WI38 (cell line): Measurements from ENCODE around the gene FOXN1.

Source experiments
- H3K4me3 ChIP-seq: 2 replicates; pipeline ENCODE4 v1.5.1; 2011; ENCODE audit warnings: low read depth, mild to moderate bottlenecking, control low read depth, low read length
- CTCF ChIP-seq: IDR thresholded peaks from 2 replicates; pipeline ENCODE4 v1.5.1; 2012; ENCODE audit warnings: low read depth, mild to moderate bottlenecking, control low read depth, low read length

Gene FOXN1

GRCh38 chr17:28498652-28499363 is 7.3 kb upstream of the FOXN1 start:
- no peak overlapping the region for H3K4me3 ChIP-seq
- no peak for TF ChIP-seq CTCF

GRCh38 chr17:28499364-28499664 is 6.8 kb upstream of the FOXN1 start:
- H3K4me3 ChIP-seq: no peak overlapping the region
- TF ChIP-seq CTCF: no peak

- no peak overlapping the region for H3K4me3 ChIP-seq
- TF ChIP-seq CTCF: no peak
Measured at GRCh38 chr17:28499684-28500357, 6.3 kb upstream of the FOXN1 start.

GRCh38 chr17:28500712-28501379 is 5.3 kb upstream of the FOXN1 start:
- H3K4me3 ChIP-seq: no peak overlapping the region
- no peak for TF ChIP-seq CTCF

GRCh38 chr17:28501421-28502284 is 4.5 kb upstream of the FOXN1 start:
- H3K4me3 ChIP-seq: no peak overlapping the region
- TF ChIP-seq CTCF: no peak

GRCh38 chr17:28503420-28503819 is 2.7 kb upstream of the FOXN1 start:
- TF ChIP-seq CTCF: no peak
- no peak overlapping the region for H3K4me3 ChIP-seq
